HepG2 (cell line): ENCODE data around the gene DDAH2. TPM values are rescaled to one million over a fixed set of nuclear protein-coding genes. Genes with fewer than 3 reads are reported as not detected.

Source experiments
- AKNA ChIP-seq: sonication (generic); formaldehyde crosslinking; IDR thresholded peaks from 2 replicates; pipeline ENCODE4 v1.4.0; 2020; ENCODE audit warnings: missing genetic modification reagents, borderline replicate concordance
- ASH2L ChIP-seq: fragments of 300-600, 200-600 bp; sonication (generic); IDR thresholded peaks from 2 replicates; pipeline ENCODE4 v1.7.0; 2017; ENCODE audit warnings: low read depth, mild to moderate bottlenecking, moderate library complexity, mixed read lengths, low read length; ENCODE audit not compliant: insufficient read length
- GMEB2 ChIP-seq: IDR thresholded peaks from 2 replicates; pipeline ENCODE4 v1.6.1; 2016; ENCODE audit warnings: missing biosample characterization, missing genetic modification reagents, low read depth
- HOXA9 ChIP-seq: sonication (generic); formaldehyde crosslinking; IDR thresholded peaks from 2 replicates; pipeline ENCODE4 v1.8.1; 2022; ENCODE audit warnings: missing genetic modification reagents, mild to moderate bottlenecking, moderate library complexity, borderline replicate concordance
- MTA1 ChIP-seq: sonication (generic); formaldehyde crosslinking; IDR thresholded peaks from 2 replicates; pipeline ENCODE4 v1.4.0; 2020; ENCODE audit warnings: missing genetic modification reagents, mild to moderate bottlenecking, borderline replicate concordance
- RBM39 ChIP-seq: fragments of 200-400 bp; formaldehyde crosslinking; IDR thresholded peaks from one replicate; pipeline ENCODE4 v1.6.1; 2018; ENCODE audit warnings: antibody characterized with exemption, mild to moderate bottlenecking, low read depth, low read length; ENCODE audit not compliant: poor library complexity, severe bottlenecking
- RNF219 ChIP-seq: sonication (generic); formaldehyde crosslinking; IDR thresholded peaks from 2 replicates; pipeline ENCODE4 v1.5.0; 2020; ENCODE audit warnings: mild to moderate bottlenecking, missing genetic modification reagents
- SMARCE1 ChIP-seq: fragments of 450-650 bp; IDR thresholded peaks from 2 replicates; pipeline ENCODE4 v1.6.1; 2017; ENCODE audit warnings: borderline replicate concordance
- ZBTB39 ChIP-seq: sonication (generic); formaldehyde crosslinking; IDR thresholded peaks from 2 replicates; pipeline ENCODE4 v1.5.0; 2020; ENCODE audit warnings: missing genetic modification reagents
- ZMAT5 ChIP-seq: sonication (generic); formaldehyde crosslinking; IDR thresholded peaks from 2 replicates; pipeline ENCODE4 v1.5.0; 2020; ENCODE audit warnings: mild to moderate bottlenecking, low read depth, missing genetic modification reagents, borderline replicate concordance
- ZNF468 ChIP-seq: sonication (generic); formaldehyde crosslinking; IDR thresholded peaks from 2 replicates; pipeline ENCODE4 v1.8.0; 2022; ENCODE audit warnings: mild to moderate bottlenecking, moderate library complexity, missing genetic modification reagents
- ZNF547 ChIP-seq: sonication (generic); formaldehyde crosslinking; IDR thresholded peaks from 2 replicates; pipeline ENCODE4 v1.5.1; 2020; ENCODE audit warnings: mild to moderate bottlenecking, missing genetic modification reagents
- ZNF737 ChIP-seq: sonication (generic); formaldehyde crosslinking; IDR thresholded peaks from 2 replicates; pipeline ENCODE4 v1.5.0; 2020; ENCODE audit warnings: missing genetic modification reagents, mild to moderate bottlenecking, borderline replicate concordance
- ZNF788 ChIP-seq: sonication (generic); formaldehyde crosslinking; IDR thresholded peaks from 2 replicates; pipeline ENCODE4 v1.5.0; 2020; ENCODE audit warnings: mild to moderate bottlenecking, missing genetic modification reagents, borderline replicate concordance
- ZNF790 ChIP-seq: sonication (generic); formaldehyde crosslinking; IDR thresholded peaks from 2 replicates; pipeline ENCODE4 v1.8.0; 2022; ENCODE audit warnings: missing genetic modification reagents, mild to moderate bottlenecking, borderline replicate concordance
- polyA plus RNA-seq, 8 experiments: library from polyadenylated mRNA; depleted of rRNA in 3 of 8; stranded (reverse) in 7 of 8; unstranded in 1 of 8; fragments of >200 nt; fragmentation: Illumina TruSeq in 4 of 8; extraction: Trizol in 4 of 8; gene quantifications; 2 replicates each; pipeline versions ENCODE4 v1.2.1 to v1.2.3, GENCODE V29; 2011 to 2016; ENCODE audit warnings: low read depth in 4 of 8, missing spikeins in 1 of 8, mixed read lengths in 1 of 8; ENCODE audit not compliant: insufficient read depth in 1 of 8
- total RNA-seq, 5 experiments: library from RNA; depleted of rRNA; stranded (reverse); fragments of >200 nt; fragmentation: Illumina TruSeq; extraction: Trizol; gene quantifications; 2 replicates each; pipeline ENCODE4 v1.2.3, GENCODE V29; 2016; ENCODE audit warnings: low read depth in 1 of 5

The DDAH2 gene
- total and polyA plus RNA-seq, 2 of the 13 experiments (the other 11 are each of a cell fraction or from before 2014, with no cell fraction given) = 16.4 to 21.1 TPM

- TF ChIP-seq AKNA (CRISPR knock-in tag) (no peak), ZNF547 (CRISPR knock-in tag) (no peak; the same call in 1 of the 2 replicates), ZMAT5 (CRISPR knock-in tag) (no peak), ZNF790 (CRISPR knock-in tag) (peak; percentile 63; the same call in 1 of the 2 replicates), ZNF788 (CRISPR knock-in tag) (peak; percentile 52; the same call in 1 of the 2 replicates), SMARCE1 (no peak), ZBTB39 (CRISPR knock-in tag) (no peak), MTA1 (CRISPR knock-in tag) (peak; percentile 41; the same call in 1 of the 2 replicates), GMEB2 (CRISPR knock-in tag) (0 out of 2 replicates have a peak, but pooled peaks have one; percentile 21), RBM39 (peak; percentile 97), HOXA9 (CRISPR knock-in tag) (0 out of 2 replicates have a peak, but pooled peaks have one; percentile 72), ZNF737 (CRISPR knock-in tag) (no peak), ASH2L (peak; percentile 14), ZNF468 (CRISPR knock-in tag) (no peak), RNF219 (CRISPR knock-in tag) (no peak)
Observed at GRCh38 chr6:31736021-31736767, 7.1 kb upstream of the DDAH2 start, which contains the start of gene CLIC1 (continued).
